GM19324 (cell line): ENCODE data around the gene ANKRD29.
"Not testable (repeated sequence)": the region's sequence is repeated elsewhere in the genome, so short reads cannot be mapped to it uniquely, and the experiment has no call there.

ENCODE experiments used
- ATAC-seq: cut with Tn5 transposase; IDR thresholded peaks from one replicate; pipeline ENCODE4 v1.9.1; 2021; ENCODE audit warnings: mild to moderate bottlenecking, moderate library complexity; ENCODE audit not compliant: unreplicated experiment, low FRiP score

Gene ANKRD29

GRCh38 chr18:23585007-23585871, 77.5 kb downstream of the ANKRD29 start:
- ATAC-seq = no peak

- ATAC-seq = no peak
These were observed 78.4 kb downstream of the ANKRD29 start for GRCh38 chr18:23584019-23584983.

- ATAC-seq = no peak
These were observed 79.4 kb downstream of the ANKRD29 start for GRCh38 chr18:23583071-23583865.

- ATAC-seq = no peak
These were observed 81.9 kb downstream of the ANKRD29 start for GRCh38 chr18:23580677-23581367.

GRCh38 chr18:23578891-23579653, 83.6 kb downstream of the ANKRD29 start:
- no peak for ATAC-seq

GRCh38 chr18:23578067-23578701, 84.5 kb downstream of the ANKRD29 start:
- no peak for ATAC-seq

- ATAC-seq = not testable (repeated sequence)
These were observed 85.2 kb downstream of the ANKRD29 start for GRCh38 chr18:23577521-23577920.

- ATAC-seq = no peak
These were observed 87.4 kb downstream of the ANKRD29 start for GRCh38 chr18:23575309-23575651.

GRCh38 chr18:23574611-23575308, 88.0 kb downstream of the ANKRD29 start:
- ATAC-seq = no peak

- ATAC-seq = no peak
These were observed 88.9 kb downstream of the ANKRD29 start for GRCh38 chr18:23573626-23574431.

GRCh38 chr18:23573020-23573419, 89.7 kb downstream of the ANKRD29 start:
- no peak for ATAC-seq

GRCh38 chr18:23572570-23572969, 90.1 kb downstream of the ANKRD29 start:
- ATAC-seq = no peak

GRCh38 chr18:23572012-23572411, 90.7 kb downstream of the ANKRD29 start:
- no peak for ATAC-seq

- ATAC-seq = no peak
These were observed 91.7 kb downstream of the ANKRD29 start for GRCh38 chr18:23570912-23571504.

GRCh38 chr18:23569299-23570063, 93.2 kb downstream of the ANKRD29 start:
- ATAC-seq = no peak
